Non-pigmented ciliary epithelial cell (primary cell): ENCODE results near the gene FTO.

Experiments used
- DNase-seq: peaks from one replicate; pipeline ENCODE4 v3.0.0-alpha.2; 2010; ENCODE audit warnings: low read depth

Gene FTO

DNA sequence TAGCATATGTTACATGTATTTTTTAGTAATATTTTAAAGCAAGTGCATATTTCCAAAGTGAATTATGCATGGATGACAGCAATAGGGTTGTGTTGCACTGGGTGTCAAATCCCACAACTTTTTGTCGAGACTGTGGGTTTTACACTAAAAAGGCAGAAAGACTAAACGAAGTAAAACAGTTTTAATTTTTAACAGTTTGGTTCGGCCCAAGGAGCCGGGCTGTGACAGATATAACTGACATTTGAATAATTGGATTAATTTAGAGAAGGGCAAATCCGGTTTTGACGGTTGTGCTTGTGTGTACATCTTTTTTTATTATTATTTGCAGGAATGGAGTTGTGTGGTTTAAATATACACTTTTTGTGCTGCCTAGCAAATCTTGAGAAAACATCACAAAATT is 263.6 kb downstream of the FTO start:
- no peak for DNase-seq

- no peak for DNase-seq
These were observed 264.5 kb downstream of the FTO start for GRCh38 chr16:53968454-53968853.

GRCh38 chr16:53968896-53969295 is 264.9 kb downstream of the FTO start:
- no peak for DNase-seq

DNA sequence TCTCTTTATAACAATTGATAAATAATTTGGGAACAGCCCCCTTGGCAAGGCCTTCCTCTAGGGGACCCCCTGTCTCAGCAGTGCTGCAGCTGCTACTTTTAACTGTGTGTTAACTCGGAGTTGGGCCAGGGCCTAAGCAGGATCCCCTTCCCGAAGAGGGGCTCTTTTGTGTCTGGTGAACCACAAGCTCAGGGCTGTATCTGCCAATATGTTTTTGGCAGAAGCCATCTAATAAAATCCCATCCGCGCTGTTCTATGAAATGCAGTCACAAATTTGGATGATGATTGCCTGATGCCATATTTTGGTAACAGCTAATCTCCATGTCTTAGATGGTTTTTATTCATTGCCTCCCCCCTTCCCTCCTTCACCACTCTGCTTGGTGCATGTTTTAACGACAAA is 267.7 kb downstream of the FTO start:
- no peak for DNase-seq

GRCh38 chr16:53973021-53973420 is 269.1 kb downstream of the FTO start:
- no peak for DNase-seq

- no peak for DNase-seq
These were observed 270.6 kb downstream of the FTO start for GRCh38 chr16:53974484-53975080.

DNA sequence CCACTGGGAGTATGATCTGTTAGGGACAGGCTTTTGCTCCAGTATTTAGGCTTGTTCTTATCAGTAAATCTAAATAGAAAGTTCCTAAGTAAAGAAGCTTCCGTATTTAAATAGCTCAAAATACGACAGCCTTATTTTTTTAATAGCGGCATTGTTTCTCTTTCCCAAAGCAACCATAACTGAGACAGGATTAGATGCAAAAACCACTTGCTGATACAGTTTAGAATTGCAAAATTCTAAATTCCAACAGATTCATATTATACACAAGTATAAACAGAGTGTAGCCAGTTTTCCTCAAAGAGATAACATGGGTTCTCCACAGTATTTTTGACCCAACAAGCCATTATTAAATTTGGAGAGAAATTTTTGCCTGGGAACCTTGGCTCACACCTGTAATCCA is 276.7 kb downstream of the FTO start:
- DNase-seq = no peak

DNA sequence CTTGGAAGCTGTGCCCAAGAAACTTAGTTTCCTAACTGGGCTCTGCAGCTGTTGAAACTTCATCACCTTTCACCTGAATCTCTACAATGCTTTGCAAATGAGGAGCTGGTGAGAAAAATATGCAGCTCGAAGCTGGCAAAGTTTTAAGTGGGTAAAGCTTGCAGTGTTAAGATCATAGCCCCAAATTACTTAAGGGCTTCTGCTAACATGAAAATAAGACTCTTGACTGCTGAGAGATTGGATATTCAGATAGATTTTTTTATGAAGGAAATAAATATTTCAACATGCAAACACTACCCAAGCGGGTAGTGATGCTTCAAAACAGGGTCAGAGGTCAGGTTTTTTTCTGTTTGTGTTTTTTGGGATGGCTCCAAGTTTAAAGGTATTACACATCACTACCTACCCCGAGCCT is 278.7 kb downstream of the FTO start:
- DNase-seq = no peak

DNA sequence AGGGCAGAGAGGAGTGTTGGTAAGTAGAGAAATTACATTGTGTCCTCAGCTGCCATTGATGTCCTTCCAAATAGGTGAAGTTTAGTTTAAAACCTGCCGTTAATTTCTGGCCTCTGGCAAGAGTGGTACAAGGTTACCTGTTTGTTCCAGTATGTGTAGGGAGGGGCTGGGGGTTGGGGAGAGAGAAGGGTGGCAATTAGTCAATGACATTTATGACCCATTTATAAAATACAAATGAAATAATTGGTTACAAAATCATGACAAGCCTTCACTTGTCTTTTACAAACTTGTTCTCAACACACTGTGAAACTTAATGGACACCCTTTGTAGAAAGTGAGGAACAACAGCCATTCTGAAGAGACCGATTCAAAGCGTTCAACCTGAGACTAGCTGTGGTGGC is 281.0 kb downstream of the FTO start:
- DNase-seq = no peak

GRCh38 chr16:53985861-53986260 is 281.9 kb downstream of the FTO start:
- DNase-seq = no peak

GRCh38 chr16:53986793-53987192 is 282.8 kb downstream of the FTO start:
- no peak for DNase-seq

DNA sequence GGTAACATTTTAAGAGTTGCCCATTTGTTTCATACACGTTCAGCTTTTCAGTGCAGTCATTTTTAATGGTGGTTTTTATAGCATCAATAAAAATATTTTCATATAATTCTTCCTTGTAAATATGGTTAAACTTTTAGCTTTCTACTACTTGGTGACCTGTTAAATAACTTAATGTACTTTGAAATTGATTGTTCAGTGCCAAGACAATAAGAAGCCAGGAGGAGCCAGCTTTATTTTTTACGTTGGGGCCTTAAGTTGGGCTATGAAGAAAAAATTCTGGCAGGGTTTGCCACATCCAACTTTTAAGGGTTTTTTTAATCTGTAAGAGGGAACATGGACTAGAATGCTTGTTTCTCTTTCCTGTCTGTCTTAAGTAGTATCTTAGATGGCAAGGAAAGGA is 284.2 kb downstream of the FTO start:
- no peak for DNase-seq

- DNase-seq = no peak
These were observed 285.6 kb downstream of the FTO start for GRCh38 chr16:53989597-53989996.

DNA sequence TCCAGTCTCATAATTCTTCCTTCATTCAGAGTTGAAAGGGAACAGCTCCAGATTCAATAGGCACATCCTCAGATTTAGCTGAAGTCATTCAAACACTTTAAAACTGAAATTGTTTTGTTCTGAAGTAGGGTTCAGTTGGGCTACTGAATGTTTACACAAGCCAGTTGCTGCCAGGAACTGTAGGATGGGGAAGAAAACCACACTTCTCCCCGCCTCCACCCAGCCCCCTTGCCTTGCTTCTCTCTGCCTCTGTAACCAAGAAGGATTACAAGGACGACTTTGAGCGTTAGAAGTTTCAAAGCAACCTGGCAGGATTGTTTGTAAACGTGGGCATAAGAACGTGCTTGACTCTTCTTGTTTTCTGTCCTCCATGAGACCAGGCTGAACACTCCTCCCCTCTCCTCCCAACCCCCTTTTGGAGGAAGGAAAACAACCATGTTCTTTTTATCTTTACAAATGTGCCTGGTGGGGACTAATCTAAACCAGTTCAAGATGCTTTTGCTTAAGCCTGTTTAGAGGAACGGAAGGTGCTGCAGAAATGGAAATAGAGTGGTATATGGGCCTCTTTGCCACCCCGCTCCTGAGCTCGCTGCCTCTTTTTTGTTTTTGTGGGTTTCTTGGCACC is 287.9 kb downstream of the FTO start:
- DNase-seq = peak; percentile 32

DNA sequence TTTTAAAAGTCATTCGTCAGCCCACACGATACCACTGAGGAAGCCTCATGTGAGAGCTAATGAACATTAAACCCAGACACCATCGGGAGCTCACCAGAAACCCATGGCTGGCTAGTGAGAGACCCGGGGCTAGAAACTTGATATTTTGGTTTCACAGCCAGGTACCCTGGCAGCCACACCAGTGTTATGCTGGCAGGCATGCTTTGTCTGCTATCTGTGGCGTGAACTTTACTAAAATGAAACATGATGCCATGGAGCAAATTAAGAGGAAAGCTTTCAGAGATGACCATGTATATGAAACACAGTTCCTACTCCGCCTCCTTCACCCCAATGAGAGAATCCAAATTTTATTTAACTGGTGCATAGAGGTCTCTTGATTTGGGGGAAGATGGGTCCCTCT is 291.4 kb downstream of the FTO start:
- DNase-seq = no peak

GRCh38 chr16:53996961-53997360 is 293.0 kb downstream of the FTO start:
- DNase-seq = no peak

DNA sequence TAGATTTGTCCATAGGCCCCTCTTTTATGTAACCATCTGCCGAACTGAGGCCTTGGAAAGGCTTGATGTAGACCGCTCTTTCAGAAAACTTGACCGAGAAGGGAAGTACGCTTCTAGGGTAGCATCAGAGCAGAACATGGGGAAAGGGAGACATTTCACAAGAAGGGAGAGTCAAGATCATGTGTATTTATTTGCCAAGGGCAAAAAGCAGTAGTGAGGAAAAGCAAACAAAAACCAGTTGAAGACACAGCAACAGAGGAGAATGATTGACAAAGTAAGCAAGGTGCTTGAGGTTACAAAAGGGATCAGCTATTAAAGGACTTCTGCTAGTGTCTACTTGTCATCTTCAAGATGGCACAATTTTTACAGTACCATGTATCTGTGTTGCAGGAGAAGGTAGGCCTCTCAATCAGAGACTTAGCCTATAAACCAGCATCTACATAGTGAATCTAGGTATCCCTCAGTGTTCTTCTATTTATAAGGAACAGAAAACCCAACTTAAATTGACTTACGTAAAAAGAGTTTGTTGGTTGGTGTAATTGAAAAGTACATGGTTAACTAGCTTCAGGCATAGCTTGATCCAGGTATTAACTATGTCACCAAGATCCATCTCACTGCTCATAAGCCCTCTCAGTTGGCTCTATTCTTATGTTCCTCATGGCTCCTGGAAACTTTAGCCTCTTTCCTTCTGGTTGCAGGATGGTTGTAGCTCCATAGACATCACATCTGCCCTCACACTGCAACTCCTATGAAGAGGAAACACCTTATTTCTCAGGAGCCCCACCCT is 294.3 kb downstream of the FTO start:
- DNase-seq = no peak

GRCh38 chr16:53998966-53999522 is 295.1 kb downstream of the FTO start:
- DNase-seq = no peak

DNA sequence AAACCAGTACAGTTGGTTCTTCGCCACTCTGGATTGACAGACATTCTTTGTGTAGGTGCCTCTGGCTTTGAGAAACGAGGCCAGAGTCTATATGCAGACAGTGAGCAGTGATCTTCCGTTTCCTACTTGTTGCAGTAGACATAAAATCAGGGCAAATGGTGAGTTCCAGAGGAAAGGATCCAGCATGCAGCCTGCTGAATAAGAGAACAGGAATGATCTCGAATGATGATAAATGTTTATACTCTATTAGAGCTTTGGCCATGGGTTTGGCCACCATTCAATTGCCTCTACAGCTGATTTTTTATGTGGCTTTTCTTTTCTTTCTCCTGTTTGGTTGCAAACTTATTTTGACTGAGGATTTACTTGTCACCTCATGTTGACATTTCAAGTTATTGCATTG is 295.9 kb downstream of the FTO start:
- no peak for DNase-seq

- DNase-seq = no peak
These were observed 296.4 kb downstream of the FTO start for GRCh38 chr16:54000361-54000760.

DNA sequence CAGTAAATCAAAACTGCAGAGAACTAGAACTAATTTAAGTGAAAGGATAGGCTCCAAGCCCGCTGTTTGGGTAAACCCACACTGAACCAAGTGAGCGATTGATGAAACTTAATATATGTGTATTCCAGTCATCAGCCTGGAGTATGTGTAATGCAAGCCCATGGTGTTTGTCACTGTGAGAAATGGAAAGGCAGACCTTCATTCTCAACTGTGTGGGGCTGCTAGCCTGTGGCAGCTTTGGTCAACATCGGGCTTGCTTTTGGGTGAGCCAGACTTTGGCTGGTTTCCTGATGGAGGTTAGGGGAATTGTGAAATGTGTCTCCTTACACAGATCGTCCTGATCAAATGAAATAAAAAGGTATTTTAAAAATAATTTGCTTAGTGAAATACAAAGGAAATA is 302.7 kb downstream of the FTO start:
- DNase-seq = no peak

GRCh38 chr16:54007504-54007903 is 303.5 kb downstream of the FTO start:
- no peak for DNase-seq

DNA sequence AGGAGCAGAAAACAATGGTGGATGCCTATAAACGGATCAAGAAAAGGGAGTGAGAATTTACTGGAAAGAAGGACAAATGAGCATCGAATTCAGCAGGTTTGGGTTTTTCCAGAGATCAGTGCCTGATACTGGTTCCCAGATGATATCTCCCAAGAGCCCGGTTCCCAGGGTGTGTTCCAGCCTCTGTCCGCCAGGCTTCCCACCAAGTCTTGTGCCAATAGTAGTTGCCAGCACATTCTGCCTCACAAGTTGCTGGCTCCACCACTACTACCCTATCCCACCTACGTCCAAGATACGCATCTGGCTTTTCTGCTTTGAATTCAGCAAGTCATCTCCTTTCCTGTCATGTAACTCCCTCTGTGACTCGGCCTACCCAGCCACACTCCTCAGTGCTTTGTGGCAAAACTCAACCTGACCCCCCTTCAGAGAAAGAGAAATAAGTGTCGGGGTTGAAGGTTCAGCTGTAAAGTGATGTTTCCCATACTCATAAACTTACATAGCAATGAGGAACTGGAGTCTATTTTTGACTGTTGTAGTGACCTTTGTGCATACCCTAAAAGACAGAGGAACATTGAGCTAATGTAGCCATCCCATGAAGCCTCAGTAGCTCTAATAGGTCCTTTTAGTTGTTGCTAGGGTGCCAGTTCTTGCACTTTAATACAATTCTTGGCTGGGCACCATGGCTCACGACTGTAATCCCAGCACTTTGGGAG is 305.7 kb downstream of the FTO start:
- no peak for DNase-seq
